PC-9 (cell line): ENCODE data around the gene CCNL2.

Experiments
- EZH2 ChIP-seq: fragments of 200-600 bp; sonication (generic); IDR thresholded peaks from 2 replicates; pipeline ENCODE4 v1.8.0; 2017; ENCODE audit warnings: antibody characterized with exemption, low read depth
- TF ChIP-seq, protein P1 (sequence below): fragments of 200-600 bp; sonication (generic); conservative IDR thresholded peaks from 2 replicates; pipeline ENCODE4 v1.6.1; 2017; ENCODE audit warnings: mixed run types, antibody characterized with exemption, mild to moderate bottlenecking, moderate library complexity

DNA sequence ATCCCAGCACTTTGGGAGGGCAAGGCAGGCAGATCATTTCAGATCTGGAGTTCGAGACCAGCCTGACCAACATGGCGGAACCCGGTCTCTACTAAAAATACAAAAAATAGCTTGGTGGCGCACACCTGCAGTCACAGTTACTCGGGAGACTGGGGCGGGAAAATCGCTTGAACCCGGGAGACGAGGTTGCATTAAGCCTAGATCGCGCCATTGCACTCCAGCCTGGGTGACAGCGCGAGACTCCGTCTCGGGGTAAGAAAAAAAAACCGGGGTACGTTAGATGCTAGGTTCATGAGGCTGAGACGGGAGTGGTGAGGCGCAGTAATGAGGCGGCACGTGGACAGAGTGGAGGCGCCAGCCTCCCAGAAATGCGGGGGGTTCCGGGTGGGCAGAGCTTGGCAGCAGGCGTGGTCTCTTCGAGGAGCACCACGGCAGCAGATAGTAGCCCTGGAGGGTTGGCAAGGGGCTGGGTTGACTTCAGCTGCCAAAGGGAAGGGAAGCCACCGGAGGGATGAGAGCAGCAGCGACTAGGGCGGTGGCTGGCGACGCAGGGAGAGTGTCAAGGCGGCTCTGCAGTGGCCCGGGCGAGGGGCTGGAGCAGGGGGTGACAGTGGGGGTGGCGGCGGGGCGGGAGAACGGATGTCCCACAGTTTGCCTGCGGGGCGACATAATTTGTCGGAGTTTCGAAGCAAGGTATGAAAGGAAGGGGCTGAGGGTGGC lies 7.1 kb upstream of the CCNL2 start:
- no peak for TF ChIP-seq EZH2
- TF ChIP-seq, protein P1, sequence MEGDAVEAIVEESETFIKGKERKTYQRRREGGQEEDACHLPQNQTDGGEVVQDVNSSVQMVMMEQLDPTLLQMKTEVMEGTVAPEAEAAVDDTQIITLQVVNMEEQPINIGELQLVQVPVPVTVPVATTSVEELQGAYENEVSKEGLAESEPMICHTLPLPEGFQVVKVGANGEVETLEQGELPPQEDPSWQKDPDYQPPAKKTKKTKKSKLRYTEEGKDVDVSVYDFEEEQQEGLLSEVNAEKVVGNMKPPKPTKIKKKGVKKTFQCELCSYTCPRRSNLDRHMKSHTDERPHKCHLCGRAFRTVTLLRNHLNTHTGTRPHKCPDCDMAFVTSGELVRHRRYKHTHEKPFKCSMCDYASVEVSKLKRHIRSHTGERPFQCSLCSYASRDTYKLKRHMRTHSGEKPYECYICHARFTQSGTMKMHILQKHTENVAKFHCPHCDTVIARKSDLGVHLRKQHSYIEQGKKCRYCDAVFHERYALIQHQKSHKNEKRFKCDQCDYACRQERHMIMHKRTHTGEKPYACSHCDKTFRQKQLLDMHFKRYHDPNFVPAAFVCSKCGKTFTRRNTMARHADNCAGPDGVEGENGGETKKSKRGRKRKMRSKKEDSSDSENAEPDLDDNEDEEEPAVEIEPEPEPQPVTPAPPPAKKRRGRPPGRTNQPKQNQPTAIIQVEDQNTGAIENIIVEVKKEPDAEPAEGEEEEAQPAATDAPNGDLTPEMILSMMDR, result no peak
